Globus pallidus (tissue), 1 donor: ENCODE data around the gene BHMT.
"Not testable (repeated sequence)": the region's sequence is repeated elsewhere in the genome, so short reads cannot be mapped to it uniquely, and the experiment has no call there.

ENCODE experiments used
- DNase-seq: peaks from one replicate; pipeline ENCODE4 v3.0.0-alpha.2; 2015; ENCODE audit warnings: low spot score

BHMT gene

GRCh38 chr5:79112703-79113058 lies 1.1 kb downstream of the BHMT start:
- DNase-seq, result no peak

GRCh38 chr5:79119486-79119885 lies 7.9 kb downstream of the BHMT start:
- DNase-seq, result no peak

- DNase-seq, result no peak
Measured at GRCh38 chr5:79120221-79120620, 8.6 kb downstream of the BHMT start.

DNA sequence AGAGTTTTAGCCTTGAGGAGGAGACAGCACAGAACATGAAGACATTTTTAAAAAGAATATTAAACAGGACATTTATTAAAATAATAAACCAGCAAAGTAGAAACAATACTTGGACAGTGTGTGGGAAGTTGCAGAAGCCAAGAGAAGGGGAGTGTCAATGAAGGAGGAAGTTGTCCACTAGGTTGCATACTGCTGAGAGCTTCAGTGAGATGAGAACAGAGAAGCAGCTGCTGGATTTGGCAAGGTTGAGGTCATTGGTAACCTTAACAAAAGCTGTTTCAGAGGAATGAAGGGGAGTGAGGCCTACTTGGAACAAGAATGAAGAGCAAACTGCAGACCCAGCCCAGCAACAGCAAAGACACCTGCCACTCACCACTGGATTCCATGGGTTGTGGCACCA lies 11.4 kb downstream of the BHMT start:
- no peak for DNase-seq

DNA sequence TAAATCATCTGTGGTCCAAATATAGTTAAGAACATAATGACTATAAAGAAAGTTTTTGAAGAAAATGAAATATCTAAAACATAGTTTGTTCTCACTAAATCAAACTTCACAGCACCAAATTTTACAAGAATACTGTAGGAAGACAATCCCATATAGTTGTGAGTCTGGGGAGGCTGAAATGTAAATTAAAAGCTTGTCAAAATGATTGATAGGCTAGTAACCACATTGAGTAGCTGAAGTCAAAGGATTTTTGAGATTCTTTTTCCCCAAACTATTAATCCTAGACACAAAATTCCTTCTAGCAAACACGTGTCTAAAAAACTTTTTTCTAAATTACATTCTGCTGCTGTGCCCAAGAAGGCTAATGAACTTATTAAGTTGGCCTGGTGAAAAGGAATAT lies 13.0 kb downstream of the BHMT start:
- DNase-seq, result no peak

GRCh38 chr5:79130781-79131180 lies 19.2 kb downstream of the BHMT start:
- no peak for DNase-seq

- peak; percentile 48 for DNase-seq
Measured at GRCh38 chr5:79133121-79133656, 21.6 kb downstream of the BHMT start.

DNA sequence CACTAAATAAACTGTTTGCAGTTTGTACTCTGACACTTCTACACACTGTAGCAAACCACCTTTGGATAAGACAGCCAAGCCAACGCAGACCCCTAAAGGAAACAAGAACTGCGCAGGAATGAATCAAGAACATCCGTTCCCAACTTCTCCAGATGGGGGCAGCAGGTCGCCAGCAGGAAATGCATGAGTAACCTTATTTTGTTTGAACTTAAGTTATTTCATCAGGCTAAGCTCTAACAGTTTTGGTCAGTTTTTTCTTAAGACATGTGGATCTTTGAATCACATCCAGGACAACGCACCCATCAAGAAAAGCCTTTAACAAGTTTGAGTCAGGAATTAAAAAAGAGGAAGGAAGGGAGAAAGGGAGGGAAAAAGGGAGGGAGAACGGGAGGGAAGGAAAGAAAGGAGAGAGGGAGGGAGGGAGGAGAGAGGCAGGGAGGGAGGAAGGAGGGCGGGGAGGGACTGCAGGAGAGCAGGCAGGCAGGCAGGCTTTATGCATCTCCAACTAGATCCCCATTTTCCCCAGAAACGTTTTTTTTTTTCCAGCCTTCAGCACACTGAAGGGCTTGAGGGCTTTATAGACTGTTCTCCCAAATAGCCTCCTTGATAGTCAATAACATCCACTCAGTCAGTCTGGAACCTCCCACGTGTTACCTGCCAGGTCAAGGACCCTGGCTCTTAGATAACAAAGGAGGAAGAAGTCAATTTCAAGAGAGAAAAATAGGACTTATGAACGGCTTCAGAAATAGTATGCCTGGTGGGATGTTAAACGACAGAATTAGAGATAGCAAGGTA lies 22.2 kb downstream of the BHMT start:
- peak; percentile 59 for DNase-seq

DNA sequence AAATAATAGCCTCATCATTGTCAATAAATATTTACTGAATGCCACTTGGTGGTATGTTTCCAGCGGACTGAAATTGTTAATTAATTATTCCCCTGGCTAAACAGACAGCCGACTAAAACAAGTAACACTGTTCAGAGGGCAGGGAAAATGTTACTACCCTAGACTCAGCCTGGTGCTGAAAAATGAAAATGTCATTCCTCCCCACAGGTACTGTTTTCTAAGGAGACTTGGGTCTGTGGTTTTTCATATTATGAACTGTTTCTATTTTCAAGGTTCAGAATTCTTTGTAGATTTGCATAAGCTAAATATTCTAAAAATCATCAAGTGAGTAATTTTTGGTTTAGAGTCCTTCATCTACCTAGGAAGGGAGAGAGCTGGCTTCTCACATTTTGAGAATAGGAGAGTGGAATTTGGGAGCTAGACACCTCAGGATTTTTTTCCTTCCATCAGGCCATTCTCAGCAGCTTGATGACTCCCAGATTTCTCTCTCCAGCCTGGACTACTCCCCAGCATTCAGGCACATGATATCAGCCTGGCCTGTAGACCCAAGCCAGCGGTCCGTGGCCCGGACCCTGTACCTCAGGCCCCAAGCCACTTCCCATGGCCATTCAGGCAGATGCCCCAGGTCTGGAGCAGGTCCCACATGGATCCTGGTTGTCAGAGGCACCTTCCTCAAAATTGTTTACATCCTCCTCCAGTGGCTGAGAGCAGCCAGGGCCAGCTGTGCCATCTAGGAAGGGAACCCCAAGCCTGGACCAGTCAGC lies 24.4 kb downstream of the BHMT start:
- no peak for DNase-seq

- DNase-seq, result no peak
Measured at GRCh38 chr5:79136618-79137017, 25.0 kb downstream of the BHMT start.

GRCh38 chr5:79140553-79140952 lies 28.9 kb downstream of the BHMT start:
- no peak for DNase-seq

GRCh38 chr5:79143684-79144379 lies 32.2 kb downstream of the BHMT start:
- DNase-seq, result no peak

DNA sequence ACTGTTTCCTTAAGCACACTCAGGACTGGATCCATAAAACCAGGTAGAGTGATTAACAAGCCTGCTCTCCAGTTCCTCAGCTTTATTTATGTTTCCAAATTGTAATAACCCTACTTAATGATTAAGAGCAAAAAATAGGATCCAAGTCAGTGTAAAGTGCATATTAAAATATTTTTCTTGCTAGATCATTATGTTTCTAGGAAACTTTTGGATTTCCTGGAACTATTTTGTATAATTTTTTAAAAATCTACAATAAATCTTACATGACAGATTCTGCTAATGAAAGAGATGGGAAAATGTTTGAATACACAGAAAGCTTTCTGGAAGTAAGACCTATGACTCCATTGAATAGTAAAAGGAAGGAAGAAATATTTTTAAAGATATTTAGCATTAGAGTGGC lies 35.5 kb downstream of the BHMT start:
- no peak for DNase-seq

GRCh38 chr5:79149433-79149832 lies 37.8 kb downstream of the BHMT start:
- DNase-seq, result no peak

GRCh38 chr5:79151942-79152671 lies 40.5 kb downstream of the BHMT start:
- no peak for DNase-seq

DNA sequence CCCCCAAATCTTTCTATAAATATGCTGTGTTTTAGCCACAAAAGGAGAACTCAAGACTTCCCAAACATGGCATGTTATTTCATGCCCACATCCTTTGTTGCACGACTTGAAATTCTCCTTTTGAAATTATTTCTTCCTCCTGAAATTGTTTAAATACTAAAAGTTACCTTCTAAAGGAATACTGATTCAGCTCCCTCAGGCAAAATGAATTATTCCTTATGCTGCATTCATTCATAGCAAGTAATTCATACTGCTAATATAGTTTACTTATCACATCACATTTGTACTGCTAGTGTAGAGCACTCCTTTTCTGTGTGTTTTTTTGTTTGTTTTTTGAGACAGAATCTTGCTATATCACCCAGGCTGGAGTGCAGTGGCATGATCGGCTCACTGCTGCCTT lies 45.7 kb downstream of the BHMT start:
- DNase-seq, result no peak

GRCh38 chr5:79161647-79162046 lies 50.0 kb downstream of the BHMT start:
- DNase-seq, result not testable (repeated sequence)

DNA sequence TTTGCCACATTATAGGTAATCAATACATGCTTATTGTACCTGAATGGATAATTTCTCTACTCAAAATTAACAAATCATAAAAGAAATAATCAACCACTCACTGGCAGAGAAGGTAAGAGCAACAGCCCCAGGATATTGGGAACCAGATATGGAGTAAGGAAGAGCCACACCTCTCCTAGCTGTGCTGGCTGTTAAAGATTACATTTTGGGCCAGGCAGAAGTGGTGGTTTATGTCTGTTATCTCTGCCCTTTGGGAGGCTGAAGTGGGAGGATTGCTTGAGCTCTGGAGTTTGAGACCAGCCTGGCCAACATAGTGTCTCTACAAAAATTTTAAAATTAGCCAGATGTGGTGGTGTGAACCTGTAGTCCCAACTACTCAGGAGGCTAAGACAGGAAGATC lies 56.4 kb downstream of the BHMT start:
- no peak for DNase-seq

DNA sequence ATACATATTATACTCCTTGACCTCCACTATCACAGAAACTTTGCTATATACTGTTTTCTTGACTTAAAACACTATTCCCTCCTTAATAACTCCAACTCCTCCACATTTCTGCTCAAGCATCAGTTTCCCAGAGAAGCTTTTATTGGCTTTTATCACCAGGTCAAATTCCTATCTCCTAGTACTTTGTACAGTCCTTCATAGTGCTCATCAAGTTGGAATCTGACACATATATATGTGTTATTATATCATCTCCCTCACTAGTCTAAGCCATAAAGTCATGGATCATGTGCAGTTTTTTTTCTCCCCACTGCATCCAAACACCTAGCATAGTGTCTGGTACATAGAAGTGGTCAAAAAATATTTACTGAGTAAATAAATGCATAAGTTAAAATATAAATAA lies 59.1 kb downstream of the BHMT start:
- no peak for DNase-seq

- no peak for DNase-seq
Measured at GRCh38 chr5:79171635-79172245, 60.1 kb downstream of the BHMT start.

- DNase-seq, result no peak
Measured at GRCh38 chr5:79172269-79172668, 60.7 kb downstream of the BHMT start.

GRCh38 chr5:79173626-79174025 lies 62.0 kb downstream of the BHMT start:
- DNase-seq, result no peak
